CD4-positive, alpha-beta T cell treated with Interleukin-4 for 4 hours (primary cell): ENCODE measurements around the gene FAM161A.

Source experiments
- DNase-seq: peaks from one replicate; pipeline ENCODE4 v3.0.0-alpha.2; 2020

Gene FAM161A

GRCh38 chr2:61775956-61776570, 77.8 kb downstream of the FAM161A start:
- DNase-seq, result no peak
